ENCODE measurements around the gene TDP1.

- TF ChIP-seq MED1 (CRISPR knock-in tag; IDR thresholded peaks at IDR 0.05) (no peak), POLR2A (IDR thresholded peaks at IDR 0.05; ENCODE audit: insufficient read depth in 1 of 2, low read depth in 2 of 2, low read length in 2 of 2) (no peak), CREB3 (CRISPR knock-in tag; IDR thresholded peaks at IDR 0.05) (no peak), MLX (CRISPR knock-in tag; IDR thresholded peaks at IDR 0.05) (no peak)
- TF ChIP-seq, protein P1, sequence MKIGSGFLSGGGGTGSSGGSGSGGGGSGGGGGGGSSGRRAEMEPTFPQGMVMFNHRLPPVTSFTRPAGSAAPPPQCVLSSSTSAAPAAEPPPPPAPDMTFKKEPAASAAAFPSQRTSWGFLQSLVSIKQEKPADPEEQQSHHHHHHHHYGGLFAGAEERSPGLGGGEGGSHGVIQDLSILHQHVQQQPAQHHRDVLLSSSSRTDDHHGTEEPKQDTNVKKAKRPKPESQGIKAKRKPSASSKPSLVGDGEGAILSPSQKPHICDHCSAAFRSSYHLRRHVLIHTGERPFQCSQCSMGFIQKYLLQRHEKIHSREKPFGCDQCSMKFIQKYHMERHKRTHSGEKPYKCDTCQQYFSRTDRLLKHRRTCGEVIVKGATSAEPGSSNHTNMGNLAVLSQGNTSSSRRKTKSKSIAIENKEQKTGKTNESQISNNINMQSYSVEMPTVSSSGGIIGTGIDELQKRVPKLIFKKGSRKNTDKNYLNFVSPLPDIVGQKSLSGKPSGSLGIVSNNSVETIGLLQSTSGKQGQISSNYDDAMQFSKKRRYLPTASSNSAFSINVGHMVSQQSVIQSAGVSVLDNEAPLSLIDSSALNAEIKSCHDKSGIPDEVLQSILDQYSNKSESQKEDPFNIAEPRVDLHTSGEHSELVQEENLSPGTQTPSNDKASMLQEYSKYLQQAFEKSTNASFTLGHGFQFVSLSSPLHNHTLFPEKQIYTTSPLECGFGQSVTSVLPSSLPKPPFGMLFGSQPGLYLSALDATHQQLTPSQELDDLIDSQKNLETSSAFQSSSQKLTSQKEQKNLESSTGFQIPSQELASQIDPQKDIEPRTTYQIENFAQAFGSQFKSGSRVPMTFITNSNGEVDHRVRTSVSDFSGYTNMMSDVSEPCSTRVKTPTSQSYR (CRISPR knock-in tag; IDR thresholded peaks at IDR 0.05; ENCODE audit: borderline replicate concordance): no peak
These were observed 40.4 kb upstream of the TDP1 start for GRCh38 chr14:89915114-89915878.

All from HepG2 (cell line).